HepG2 (cell line): ENCODE measurements around the gene SLC22A31. TPM values are rescaled to one million over a fixed set of nuclear protein-coding genes. Genes with fewer than 3 reads are reported as not detected.

Source experiments
- ATAC-seq: fragments of 200-7000 bp; cut with Tn5 transposase; 3 replicates; pipeline ENCODE4 v1.9.1; 2020; ENCODE audit warnings: mild to moderate bottlenecking, moderate library complexity
- BruUV-seq: library from RNA; stranded (reverse); fragments of 400-500 nt; replicated peaks from 2 replicates; lab custom pipeline; 2021; lab: Mats Ljungman, UMichigan
- CTCF ChIA-PET: fragments of 300-600 bp; formaldehyde crosslinking; extraction: SDS; loops from one replicate; lab custom pipeline; 2021; ENCODE audit warnings: low total read pairs, inconsistent platforms, low intra/inter-chr PET ratio; lab: Yijun Ruan, JAX
- POLR2A ChIA-PET: fragments of 350-600 bp; sonication (Branson Sonifier 250); formaldehyde crosslinking; loops from one replicate; lab custom pipeline; 2020; ENCODE audit warnings: antibody characterized with exemption, inconsistent platforms; lab: Yijun Ruan, JAX
- DNase-seq: peaks from one replicate; pipeline ENCODE4 v3.0.0-alpha.2; 2015; ENCODE audit warnings: low spot score
- FAIRE-seq: peaks from 3 replicates; lab custom pipeline; 2011; peaks lifted over from hg19 to GRCh38; lab: Jason Lieb, UNC
- H2AFZ ChIP-seq: one replicate; pipeline ENCODE4 v1.6.1; 2011; ENCODE audit warnings: low read length, inconsistent platforms
- H3K27ac ChIP-seq: fragments of 300-600 bp; 3 replicates; pipeline ENCODE4 v1.8.0; 2011; ENCODE audit warnings: mixed run types, mild to moderate bottlenecking, mixed read lengths, low read length, inconsistent platforms; ENCODE audit not compliant: insufficient read depth; ENCODE audit errors: extremely low read length
- H3K27me3 ChIP-seq, 2 experiments: fragments of 200-600 bp in 1 of 2; 2 replicates in 1 of 2; 3 replicates in 1 of 2; pipeline versions ENCODE4 v1.6.0 to v1.8.0; 2011; ENCODE audit warnings: low read length in 2 of 2, mild to moderate bottlenecking in 2 of 2, moderate library complexity in 2 of 2, inconsistent platforms in 1 of 2; ENCODE audit not compliant: insufficient read depth in 2 of 2, control insufficient read depth in 1 of 2
- H3K36me3 ChIP-seq, 2 experiments: fragments of 200-600 bp in 1 of 2; replicated peaks in 1 of 2; 2 replicates in 1 of 2; 3 replicates in 1 of 2; pipeline versions ENCODE4 v1.5.1 to v1.8.0; 2011; ENCODE audit warnings: low read length in 2 of 2, inconsistent platforms in 1 of 2; ENCODE audit not compliant: insufficient read depth in 2 of 2, control insufficient read depth in 1 of 2
- H3K4me1 ChIP-seq: 2 replicates; pipeline ENCODE4 v1.5.1; 2012; ENCODE audit warnings: low read length, inconsistent platforms; ENCODE audit not compliant: insufficient read depth
- H3K4me2 ChIP-seq: 2 replicates; pipeline ENCODE4 v1.6.0; 2011; ENCODE audit warnings: low read depth, low read length, inconsistent platforms
- H3K4me3 ChIP-seq, 3 experiments: fragments of 200-600 bp in 1 of 3; sonication (generic), shearing (Covaris generic) in 1 of 3; replicated peaks in 1 of 3; 2 replicates each; pipeline ENCODE4 v1.5.1; 2011 to 2016; ENCODE audit warnings: low read length in 3 of 3, inconsistent platforms in 2 of 3, low read depth in 2 of 3, mild to moderate bottlenecking in 2 of 3, control low read depth in 1 of 3, mixed read lengths in 1 of 3; ENCODE audit not compliant: insufficient read depth in 1 of 3
- H3K79me2 ChIP-seq: one replicate; pipeline ENCODE4 v1.6.1; 2011; ENCODE audit warnings: low read length, inconsistent platforms; ENCODE audit not compliant: insufficient read depth
- H3K9ac ChIP-seq: 2 replicates; pipeline ENCODE4 v1.6.0; 2011; ENCODE audit warnings: mild to moderate bottlenecking, low read depth, low read length, inconsistent platforms; ENCODE audit not compliant: insufficient read depth
- H3K9me3 ChIP-seq: 2 replicates; pipeline ENCODE4 v1.5.1; 2012; ENCODE audit warnings: mild to moderate bottlenecking, low read length
- H4K20me1 ChIP-seq: 2 replicates; pipeline ENCODE4 v1.6.0; 2011; ENCODE audit warnings: inconsistent platforms, mild to moderate bottlenecking, low read length, moderate library complexity; ENCODE audit not compliant: insufficient read depth
- CENPBD1 ChIP-seq: sonication (generic); formaldehyde crosslinking; IDR thresholded peaks from 2 replicates; pipeline ENCODE4 v1.8.0; 2022; ENCODE audit warnings: missing genetic modification reagents, low read depth, mild to moderate bottlenecking, borderline replicate concordance
- CERS6 ChIP-seq: sonication (generic); formaldehyde crosslinking; IDR thresholded peaks from 2 replicates; pipeline ENCODE4 v1.5.0; 2020; ENCODE audit warnings: missing genetic modification reagents
- DDIT3 ChIP-seq: sonication (generic); formaldehyde crosslinking; IDR thresholded peaks from 2 replicates; pipeline ENCODE4 v1.4.0; 2020; ENCODE audit warnings: mild to moderate bottlenecking, missing genetic modification reagents
- E2F1 ChIP-seq: sonication (generic); formaldehyde crosslinking; IDR thresholded peaks from 2 replicates; pipeline ENCODE4 v1.5.0; 2020; ENCODE audit warnings: missing genetic modification reagents
- FOXA3 ChIP-seq: IDR thresholded peaks from 2 replicates; pipeline ENCODE4 v1.6.1; 2016; ENCODE audit warnings: missing genetic modification reagents, missing compliant biosample characterization
- GFI1 ChIP-seq: sonication (generic); formaldehyde crosslinking; IDR thresholded peaks from 2 replicates; pipeline ENCODE4 v1.5.0; 2020; ENCODE audit warnings: missing genetic modification reagents, mild to moderate bottlenecking, borderline replicate concordance
- HCFC1 ChIP-seq: fragments of 150-350 bp; IDR thresholded peaks from 2 replicates; pipeline ENCODE4 v1.6.1; 2014; ENCODE audit warnings: low read depth, low read length
- RFX3 ChIP-seq: IDR thresholded peaks from 2 replicates; pipeline ENCODE4 v1.6.1; 2016; ENCODE audit warnings: missing biosample characterization, missing genetic modification reagents
- ZBED4 ChIP-seq: sonication (generic); formaldehyde crosslinking; IDR thresholded peaks from 2 replicates; pipeline ENCODE4 v1.4.0; 2020; ENCODE audit warnings: missing genetic modification reagents, borderline replicate concordance
- ZC3H13 ChIP-seq: sonication (generic); formaldehyde crosslinking; IDR thresholded peaks from 2 replicates; pipeline ENCODE4 v1.8.1; 2023; ENCODE audit warnings: mild to moderate bottlenecking, missing genetic modification reagents, moderate library complexity
- ZNF619 ChIP-seq: sonication (generic); formaldehyde crosslinking; IDR thresholded peaks from 2 replicates; pipeline ENCODE4 v1.4.0; 2020; ENCODE audit warnings: mild to moderate bottlenecking, missing genetic modification reagents
- ZNF782 ChIP-seq: sonication (generic); formaldehyde crosslinking; IDR thresholded peaks from 2 replicates; pipeline ENCODE4 v1.4.0; 2020; ENCODE audit warnings: missing genetic modification reagents, mild to moderate bottlenecking, borderline replicate concordance
- ZSCAN21 ChIP-seq: sonication (generic); formaldehyde crosslinking; IDR thresholded peaks from 2 replicates; pipeline ENCODE4 v1.8.0; 2022; ENCODE audit warnings: mild to moderate bottlenecking, missing genetic modification reagents, moderate library complexity, borderline replicate concordance
- WGBS: methylation state at CpG from one replicate; pipeline ENCODE4 v1.1.6; 2017; ENCODE audit warnings: low lambda C conversion rate; 5-methylcytosine and 5-hydroxymethylcytosine counted together
- in situ Hi-C: cut with HindIII; loops from 2 replicates; pipeline ENCODE4 v1.10.0; 2017; ENCODE audit warnings: low pct_unique_long_range_greater_than_20kb; ENCODE audit not compliant: extremely low pct_ligation_motif_present
- intact Hi-C: fragments of 100-400 bp; cut with micrococcal nuclease; formaldehyde crosslinking; loops from one replicate; pipeline ENCODE4 v1.10.0; 2022; ENCODE audit not compliant: unreplicated experiment
- polyA plus RNA-seq, 8 experiments: library from polyadenylated mRNA; depleted of rRNA in 3 of 8; stranded (reverse) in 7 of 8; unstranded in 1 of 8; fragments of >200 nt; fragmentation: Illumina TruSeq in 4 of 8; extraction: Trizol in 4 of 8; gene quantifications; 2 replicates each; pipeline versions ENCODE4 v1.2.1 to v1.2.3, GENCODE V29; 2011 to 2016; ENCODE audit warnings: low read depth in 4 of 8, missing spikeins in 1 of 8, mixed read lengths in 1 of 8; ENCODE audit not compliant: insufficient read depth in 1 of 8
- total RNA-seq, 5 experiments: library from RNA; depleted of rRNA; stranded (reverse); fragments of >200 nt; fragmentation: Illumina TruSeq; extraction: Trizol; gene quantifications; 2 replicates each; pipeline ENCODE4 v1.2.3, GENCODE V29; 2016; ENCODE audit warnings: low read depth in 1 of 5

SLC22A31 gene
- total and polyA plus RNA-seq, 2 of the 13 experiments (the other 11 are each of a cell fraction or from before 2014, with no cell fraction given), result 67.3 to 83.3 TPM

- WGBS, result under 1% methylated on average over 39 of the region's 78 CpGs
- no TSS peak for BruUV-seq
- no peaks in the 10 kb centered on the region for H3K9me3 ChIP-seq
- peak overlapping the region; percentile 81 for H3K9ac ChIP-seq
- in situ Hi-C loops (no loop called here), intact Hi-C loops (loop anchor here (1.0 kb wide), 1 partner anchor 148 kb away; no protein-coding TSS in a partner anchor)
- no peaks in the 10 kb centered on the region for H4K20me1 ChIP-seq
- H3K4me2 ChIP-seq, result peak overlapping the region; percentile 86
- no peak overlapping the region for H2AFZ ChIP-seq
- H3K27me3 ChIP-seq, result no peaks in the 10 kb centered on the region; a peak in 1 of 5 replicates
- FAIRE-seq (no peak), DNase-seq (peak; percentile 85), ATAC-seq (peak; percentile 91)
- peak overlapping the region; percentile 92 for H3K27ac ChIP-seq
- peak overlapping the region; percentile 72 to 82 (median 81) for H3K4me3 ChIP-seq
- peaks cover 4% of the 10 kb centered on the region for H3K79me2 ChIP-seq
- H3K4me1 ChIP-seq, result peaks cover 57% of the 10 kb centered on the region
- no peaks in the 10 kb centered on the region; a peak in 1 of 5 replicates for H3K36me3 ChIP-seq
- POLR2A ChIA-PET, result interaction anchor here (0.6 to 6.6 kb wide), 19 partner anchors 14 to 261 kb away, joined by 3 to 78 read pairs (median 4); partner anchors contain the start of genes ACSF3, CDH15, SLC22A31 and SPG7
- CTCF ChIA-PET, result no interaction called here
- TF ChIP-seq ZNF619 (CRISPR knock-in tag) (no peak; the same call in 1 of the 2 replicates), CERS6 (CRISPR knock-in tag) (no peak), ZNF782 (no peak), ZSCAN21 (peak; percentile 91), HCFC1 (no peak), ZC3H13 (peak; percentile 88; the same call in 1 of the 2 replicates), CENPBD1 (CRISPR knock-in tag) (no peak), ZBED4 (CRISPR knock-in tag) (no peak), DDIT3 (no peak), GFI1 (CRISPR knock-in tag) (peak; percentile 77; the same call in 1 of the 2 replicates), FOXA3 (CRISPR knock-in tag) (no peak), RFX3 (CRISPR knock-in tag) (no peak), E2F1 (CRISPR knock-in tag) (peak; percentile 31; the same call in 1 of the 2 replicates)
Measured at GRCh38 chr16:89246903-89247733, 46.8 kb upstream of the SLC22A31 start.
